Stimulated activated CD8-positive, alpha-beta memory T cell treated with anti-CD3 and anti-CD28 coated beads, Interleukin-4, amount 100 ng/mL, for 1 hour (primary cell): ENCODE results near the gene IQSEC1.
A peak's percentile ranks its signal among the peaks of the same experiment; 100 is the strongest.

ENCODE experiments used
- DNase-seq, 2 donors: peaks; one replicate each; pipeline ENCODE4 v3.0.0-alpha.2; 2020; ENCODE audit warnings: low read depth in 2 of 2, low spot score in 1 of 2

The IQSEC1 gene

GRCh38 chr3:13107661-13108060, 34.4 kb upstream of the IQSEC1 start:
- no peak for DNase-seq

GRCh38 chr3:13106308-13107001, 33.2 kb upstream of the IQSEC1 start:
- no peak for DNase-seq

- DNase-seq = no peak
Observed at GRCh38 chr3:13105896-13106250, 32.6 kb upstream of the IQSEC1 start.

GRCh38 chr3:13105181-13105895, 32.1 kb upstream of the IQSEC1 start:
- DNase-seq = no peak

GRCh38 chr3:13104511-13104910, 31.3 kb upstream of the IQSEC1 start:
- DNase-seq = no peak

- DNase-seq = no peak
Observed at GRCh38 chr3:13103416-13104058, 30.3 kb upstream of the IQSEC1 start.

- DNase-seq = no peak
Observed at GRCh38 chr3:13102386-13103345, 29.4 kb upstream of the IQSEC1 start.

GRCh38 chr3:13099707-13100106, 26.5 kb upstream of the IQSEC1 start:
- no peak for DNase-seq

- DNase-seq = no peak
Observed at GRCh38 chr3:13098192-13098988, 25.2 kb upstream of the IQSEC1 start.

GRCh38 chr3:13096356-13096755, 23.1 kb upstream of the IQSEC1 start:
- no peak for DNase-seq

GRCh38 chr3:13095408-13095937, 22.2 kb upstream of the IQSEC1 start:
- DNase-seq = no peak

GRCh38 chr3:13093687-13094086, 20.5 kb upstream of the IQSEC1 start:
- DNase-seq = no peak

- no peak for DNase-seq
Observed at GRCh38 chr3:13092621-13093617, 19.7 kb upstream of the IQSEC1 start.

GRCh38 chr3:13091898-13092611, 18.8 kb upstream of the IQSEC1 start:
- DNase-seq = peak; percentile 62 to 67

- no peak for DNase-seq
Observed at GRCh38 chr3:13088028-13089006, 15.1 kb upstream of the IQSEC1 start.

- DNase-seq = no peak
Observed at GRCh38 chr3:13087320-13087990, 14.2 kb upstream of the IQSEC1 start.
